HG02885 (cell line): ENCODE data around the gene RPS6KA2.
"Not testable (repeated sequence)": the region's sequence is repeated elsewhere in the genome, so short reads cannot be mapped to it uniquely, and the experiment has no call there.

Source experiments
- ATAC-seq: cut with Tn5 transposase; IDR thresholded peaks from one replicate; pipeline ENCODE4 v1.9.1; 2021; ENCODE audit warnings: mild to moderate bottlenecking; ENCODE audit not compliant: unreplicated experiment, poor library complexity

Gene RPS6KA2

DNA sequence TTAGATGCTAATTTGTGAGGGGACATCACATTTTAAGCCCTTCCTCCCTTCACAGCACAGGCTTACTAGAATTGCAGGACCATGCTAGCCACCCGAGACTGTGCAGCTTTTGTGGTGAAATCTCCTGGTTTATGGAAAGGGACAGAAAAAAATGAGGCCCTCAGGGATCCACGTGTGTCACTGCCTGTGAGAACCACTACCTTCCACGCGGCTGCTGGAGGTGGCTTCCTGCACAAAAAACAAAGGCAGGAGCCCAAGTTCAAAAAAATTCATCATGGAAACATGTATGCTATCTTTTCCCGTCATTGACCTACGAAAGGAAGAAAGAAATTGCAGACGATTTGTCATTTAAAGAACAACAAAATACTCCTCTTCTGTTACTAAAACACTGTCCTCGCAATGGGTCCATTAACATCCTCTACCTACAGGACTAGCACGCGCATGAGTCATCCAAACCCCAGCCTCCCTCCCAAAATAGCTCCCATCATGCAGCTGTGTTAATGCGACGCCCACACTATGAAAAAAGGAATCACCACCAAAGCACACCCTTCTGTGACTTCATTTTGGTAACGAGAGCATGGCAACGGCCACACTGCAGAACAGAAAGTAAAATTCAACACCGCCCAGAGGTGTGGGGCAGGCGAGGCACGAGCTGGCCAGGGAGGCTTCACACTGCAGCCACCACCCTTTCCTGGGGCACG, 86.3 kb downstream of the RPS6KA2 start:
- ATAC-seq: peak; percentile 93

GRCh38 chr6:166539543-166539942, 87.5 kb downstream of the RPS6KA2 start:
- ATAC-seq: no peak

GRCh38 chr6:166539011-166539385, 88.1 kb downstream of the RPS6KA2 start:
- not testable (repeated sequence) for ATAC-seq

DNA sequence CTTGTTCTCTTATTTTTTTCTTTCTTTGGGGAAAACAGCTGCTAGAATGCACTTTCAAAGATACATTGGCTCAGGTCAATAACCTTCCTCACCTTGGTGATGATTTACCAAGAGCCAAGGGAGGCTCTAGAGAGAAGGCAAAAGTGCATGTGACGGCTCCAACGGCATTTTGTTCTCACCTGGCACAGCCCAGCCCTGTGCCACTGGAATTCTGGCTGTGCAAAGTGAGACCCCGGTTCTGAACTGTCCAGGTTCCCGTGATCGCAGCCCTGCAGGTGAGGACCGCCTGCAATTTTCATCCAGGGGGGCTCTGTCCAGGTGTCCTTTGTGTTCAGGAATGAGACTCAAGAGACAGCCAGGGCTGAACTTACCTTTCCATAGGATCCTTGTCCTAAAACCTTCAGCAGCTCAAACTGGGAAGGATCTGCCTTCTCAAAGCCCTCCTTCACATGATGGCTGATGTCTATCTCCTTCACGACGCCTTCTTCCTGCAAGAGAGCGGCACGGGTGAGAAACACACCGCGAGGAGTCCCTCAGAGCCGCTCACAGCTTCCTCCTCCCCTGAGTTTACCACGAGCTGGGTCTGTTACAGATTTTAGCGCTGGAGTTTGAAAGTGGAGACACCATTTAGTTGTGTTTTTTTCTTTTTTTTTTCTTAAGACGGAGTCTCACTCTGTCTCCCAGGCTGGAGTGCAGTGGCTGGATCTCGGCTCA, 88.6 kb downstream of the RPS6KA2 start:
- ATAC-seq: no peak

DNA sequence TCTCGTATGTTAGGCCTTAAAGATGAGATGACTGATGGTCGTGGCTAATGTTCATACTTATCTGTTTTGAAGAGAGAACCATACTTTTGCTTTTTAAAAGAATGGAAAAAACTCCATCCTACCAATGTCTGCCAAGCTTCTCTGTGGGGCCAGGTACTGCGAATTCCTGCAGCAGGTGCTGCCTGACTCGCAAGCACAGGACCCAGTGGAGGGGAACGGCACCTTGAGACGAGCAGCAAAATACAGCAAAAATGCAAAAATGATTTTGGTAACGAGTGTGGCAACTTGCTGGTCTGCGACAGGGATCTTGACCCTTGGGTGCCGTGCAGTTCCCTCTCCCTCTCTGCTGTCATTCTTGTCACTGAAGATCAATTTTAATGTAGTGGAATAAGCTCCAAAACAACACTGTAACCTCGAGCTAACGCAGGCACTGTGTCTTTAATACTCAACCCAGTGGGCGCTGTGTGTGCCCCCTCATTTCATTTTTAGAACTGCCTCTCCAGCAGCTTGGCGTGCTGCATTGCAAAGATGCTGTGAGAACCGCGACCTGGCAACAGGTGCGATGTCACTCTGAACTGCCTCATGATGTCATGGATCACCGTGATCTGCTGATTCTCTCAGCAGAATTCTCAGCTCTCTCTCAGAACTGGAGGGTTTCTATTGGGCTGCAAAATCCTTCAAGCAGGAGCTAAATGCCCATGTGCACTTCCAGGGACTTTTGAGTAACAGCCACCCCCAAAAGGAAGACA, 92.2 kb downstream of the RPS6KA2 start:
- ATAC-seq: no peak

GRCh38 chr6:166533205-166533824, 93.7 kb downstream of the RPS6KA2 start:
- no peak for ATAC-seq

- no peak for ATAC-seq
Measured at GRCh38 chr6:166532302-166532701, 94.7 kb downstream of the RPS6KA2 start.

DNA sequence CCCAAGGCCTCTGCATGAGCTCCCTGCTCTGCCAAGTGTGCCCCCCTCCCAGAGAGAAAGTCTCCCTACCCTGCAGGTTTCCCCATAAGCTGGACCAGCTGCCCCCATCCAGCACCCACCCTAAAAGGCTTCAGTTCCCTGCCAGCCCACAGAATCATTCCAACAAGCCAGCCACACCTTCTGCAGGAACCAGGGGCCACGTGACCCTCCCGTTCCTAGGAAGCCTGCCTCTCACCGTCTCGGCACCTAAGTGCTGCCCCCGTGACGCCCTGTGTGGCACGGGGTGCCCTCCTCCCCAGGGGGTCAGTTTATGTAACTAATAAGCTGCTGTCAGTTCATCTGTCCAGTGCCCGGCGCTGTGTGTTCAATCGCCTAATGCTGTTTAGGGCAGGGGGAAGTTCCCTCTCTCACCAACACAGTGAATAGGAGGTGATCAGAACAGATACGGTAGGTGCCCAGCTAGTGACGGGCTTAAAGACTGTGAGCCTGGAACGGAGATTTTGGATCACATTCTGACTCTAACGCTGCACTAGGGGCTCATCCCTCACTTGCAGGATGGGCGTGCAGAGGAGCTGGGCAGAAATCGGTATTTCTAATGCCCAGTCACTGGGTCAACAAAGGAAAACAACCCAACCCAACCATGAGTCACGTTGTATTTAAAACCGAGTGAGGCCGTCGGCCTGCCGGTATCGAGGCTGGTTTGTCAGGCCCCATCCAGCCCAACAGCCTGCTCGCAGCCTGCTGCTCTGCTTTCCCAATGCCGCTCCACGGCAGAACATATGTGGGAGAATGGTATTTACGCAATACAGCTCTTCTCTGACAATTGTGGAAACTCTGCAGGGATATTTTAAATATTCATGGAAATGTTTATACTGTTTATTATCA, 96.6 kb downstream of the RPS6KA2 start:
- no peak for ATAC-seq

DNA sequence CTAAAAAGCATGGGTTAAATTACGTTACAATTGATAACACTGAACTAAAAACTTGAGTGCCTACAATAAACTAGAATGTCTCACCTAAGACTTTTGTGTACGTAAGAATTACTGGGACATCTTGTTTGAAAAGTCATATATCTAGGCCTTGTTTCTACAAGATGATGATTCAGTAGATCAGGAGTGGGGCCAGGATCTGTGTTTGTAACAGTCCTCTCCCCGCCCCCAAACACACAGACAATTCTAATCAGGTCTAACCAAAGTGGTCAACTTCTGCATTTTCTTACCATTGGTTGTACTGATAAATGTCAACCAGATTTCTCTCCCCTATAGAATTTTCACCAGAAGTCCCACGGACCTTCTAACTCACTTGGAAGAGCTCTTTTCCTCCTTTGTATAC, 97.5 kb downstream of the RPS6KA2 start:
- ATAC-seq: no peak

GRCh38 chr6:166529058-166529457, 98.0 kb downstream of the RPS6KA2 start:
- not testable (repeated sequence) for ATAC-seq

- ATAC-seq: no peak
Measured at GRCh38 chr6:166527849-166528248, 99.2 kb downstream of the RPS6KA2 start.

- ATAC-seq: no peak
Measured at GRCh38 chr6:166526937-166527336, 100.1 kb downstream of the RPS6KA2 start.

DNA sequence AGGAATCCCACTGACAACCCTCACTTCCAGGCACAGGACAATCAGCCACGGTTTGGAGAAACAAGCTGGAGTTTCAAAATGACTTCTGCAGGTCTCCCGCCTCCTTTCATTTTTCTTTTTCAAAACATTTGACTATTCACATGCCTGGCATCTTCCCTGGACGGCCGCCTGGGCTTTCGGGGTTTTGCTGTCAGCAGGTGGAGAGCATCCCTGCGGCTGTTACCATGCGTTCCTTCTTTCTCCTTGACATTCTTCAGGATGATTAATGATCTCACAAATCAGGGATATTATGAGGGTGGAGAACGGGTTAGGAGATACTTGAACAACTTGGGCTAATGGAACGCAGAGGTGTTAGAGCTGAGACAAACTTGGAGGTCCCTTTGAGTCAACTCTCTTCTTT, 101.5 kb downstream of the RPS6KA2 start:
- no peak for ATAC-seq

- ATAC-seq: no peak
Measured at GRCh38 chr6:166523782-166524559, 103.1 kb downstream of the RPS6KA2 start.

DNA sequence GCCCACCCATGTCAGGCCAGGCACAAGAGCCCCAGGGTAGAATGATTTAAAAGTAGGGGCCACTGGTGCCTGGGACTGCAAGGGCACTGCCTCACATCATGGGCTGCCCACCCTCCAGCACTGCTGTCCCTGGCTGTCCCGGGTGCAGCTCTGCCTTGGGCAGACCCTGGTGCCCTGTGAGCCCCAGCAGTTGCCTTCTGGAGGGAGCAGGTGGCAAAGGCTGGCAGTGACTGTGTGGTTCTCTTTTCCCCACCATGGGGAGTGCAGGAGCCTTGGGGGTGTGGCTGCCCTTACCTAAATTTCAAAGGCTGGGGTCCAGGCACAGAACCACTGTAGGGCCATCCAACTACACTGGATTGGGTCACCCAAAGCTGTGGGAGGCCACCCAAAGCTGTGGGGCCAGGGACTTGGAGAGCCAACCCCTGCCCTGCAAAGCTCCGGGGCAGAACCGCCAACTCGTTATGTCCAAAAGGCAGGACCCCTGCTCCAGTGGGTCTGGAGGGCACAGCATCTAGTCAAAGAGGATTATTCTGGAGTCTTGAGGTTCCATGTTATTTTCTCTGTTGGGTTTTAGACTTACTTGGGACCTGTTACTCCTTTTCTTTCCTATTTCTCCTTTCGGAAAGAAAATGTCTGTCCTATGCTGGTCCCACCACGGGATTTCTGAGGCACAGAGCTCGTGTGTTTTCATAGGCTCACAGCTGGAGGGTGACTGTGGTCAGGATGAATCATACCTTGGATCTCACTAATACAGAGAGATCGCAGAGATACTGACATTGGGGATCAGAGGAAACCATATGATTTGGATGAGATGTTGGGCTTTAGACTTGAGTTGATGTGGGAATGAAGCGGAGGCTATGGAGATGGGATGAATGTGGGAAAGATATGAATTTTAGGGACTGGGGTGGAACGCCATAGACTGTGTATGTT, 105.9 kb downstream of the RPS6KA2 start:
- ATAC-seq: no peak

- ATAC-seq: no peak
Measured at GRCh38 chr6:166516251-166516884, 110.7 kb downstream of the RPS6KA2 start.

- ATAC-seq: no peak
Measured at GRCh38 chr6:166515072-166515810, 111.8 kb downstream of the RPS6KA2 start.
